Kidney capillary endothelial cell (primary cell): ENCODE data around the gene RAPGEF3.

Source experiments
- DNase-seq: peaks from one replicate; pipeline ENCODE4 v3.0.0-alpha.2; 2018; ENCODE audit warnings: low spot score

RAPGEF3 gene

DNA sequence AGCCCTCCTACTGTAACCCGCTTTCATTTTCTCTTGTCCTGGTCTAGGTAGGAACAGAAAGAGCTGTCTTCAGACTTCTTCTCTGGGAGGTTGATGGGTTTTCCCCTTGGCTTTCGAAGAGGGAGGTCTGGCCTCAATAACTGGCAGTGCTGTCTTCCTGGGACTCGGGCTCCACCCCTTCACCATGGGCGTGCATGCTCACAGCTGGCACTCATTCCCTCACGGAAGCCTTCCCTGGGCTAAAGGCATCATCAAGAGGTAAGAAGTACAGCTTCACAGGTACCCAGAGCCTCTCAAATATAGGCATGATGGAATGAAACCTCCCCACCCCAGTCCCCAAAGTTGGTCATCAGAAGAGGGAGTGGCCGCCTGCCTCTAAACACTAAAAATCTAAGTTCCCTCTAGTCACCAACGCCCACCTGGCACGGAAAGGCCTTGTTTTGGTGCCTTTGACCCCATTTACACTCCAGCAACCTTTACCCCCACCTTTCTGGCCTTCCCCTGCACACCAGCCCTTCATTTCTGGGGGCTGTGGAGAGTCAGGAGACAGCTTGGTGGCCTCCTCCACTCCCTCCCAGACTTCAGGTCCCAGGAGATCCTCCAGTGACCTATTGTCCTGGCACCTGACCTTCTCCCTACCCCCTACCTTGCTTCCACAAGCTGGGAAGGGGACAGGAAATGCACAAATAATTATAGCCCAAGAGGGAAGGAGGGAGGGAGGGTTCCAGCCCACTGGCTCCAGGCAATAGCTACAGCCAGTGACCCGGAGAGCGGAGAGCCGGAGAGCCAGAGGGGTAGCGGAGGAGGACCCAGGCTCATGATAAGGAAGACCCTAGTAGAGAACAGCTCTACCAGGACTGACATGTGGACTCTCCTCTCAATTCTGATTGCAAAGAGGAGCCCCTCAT is 2.8 kb downstream of the RAPGEF3 start:
- no peak for DNase-seq

DNA sequence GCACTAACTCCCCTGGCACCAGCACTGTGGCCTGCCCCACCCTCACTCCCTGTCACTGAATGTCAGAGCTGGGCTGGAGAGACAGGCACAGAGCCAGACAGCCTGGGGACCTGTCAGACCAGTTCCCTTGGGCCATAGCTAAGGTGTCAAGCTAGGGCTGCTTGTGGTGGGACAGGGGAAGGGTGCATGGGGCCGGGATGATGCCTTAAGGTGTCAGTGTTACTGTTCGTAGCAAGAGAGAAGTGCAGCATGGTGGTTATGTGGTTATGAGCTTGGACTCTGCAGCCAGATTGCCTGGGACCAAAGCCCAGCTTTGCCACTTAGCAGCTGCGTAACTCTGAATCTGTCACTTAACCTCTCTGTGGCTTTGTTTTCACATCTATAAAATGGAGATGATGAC is 3.8 kb downstream of the RAPGEF3 start:
- no peak for DNase-seq

DNA sequence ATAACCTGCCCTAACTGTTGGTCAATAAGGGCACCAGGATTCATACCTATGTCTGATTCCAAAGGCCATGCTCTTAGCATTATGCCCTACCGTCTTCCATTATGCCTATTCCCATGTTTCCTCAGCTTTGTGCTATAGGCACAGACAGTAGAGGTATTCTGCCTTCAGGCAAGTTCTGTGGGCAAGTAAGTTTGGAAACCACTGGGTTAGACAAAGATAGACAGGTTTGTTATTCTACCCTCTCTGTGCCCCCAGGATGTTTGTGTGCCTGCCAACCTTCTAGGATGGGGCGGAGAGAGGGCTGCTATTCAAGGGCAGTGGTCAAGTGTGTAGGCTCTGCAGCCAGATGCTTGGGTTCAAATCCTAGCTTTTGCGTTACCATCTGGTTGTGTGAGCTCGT is 4.6 kb downstream of the RAPGEF3 start:
- no peak for DNase-seq

DNA sequence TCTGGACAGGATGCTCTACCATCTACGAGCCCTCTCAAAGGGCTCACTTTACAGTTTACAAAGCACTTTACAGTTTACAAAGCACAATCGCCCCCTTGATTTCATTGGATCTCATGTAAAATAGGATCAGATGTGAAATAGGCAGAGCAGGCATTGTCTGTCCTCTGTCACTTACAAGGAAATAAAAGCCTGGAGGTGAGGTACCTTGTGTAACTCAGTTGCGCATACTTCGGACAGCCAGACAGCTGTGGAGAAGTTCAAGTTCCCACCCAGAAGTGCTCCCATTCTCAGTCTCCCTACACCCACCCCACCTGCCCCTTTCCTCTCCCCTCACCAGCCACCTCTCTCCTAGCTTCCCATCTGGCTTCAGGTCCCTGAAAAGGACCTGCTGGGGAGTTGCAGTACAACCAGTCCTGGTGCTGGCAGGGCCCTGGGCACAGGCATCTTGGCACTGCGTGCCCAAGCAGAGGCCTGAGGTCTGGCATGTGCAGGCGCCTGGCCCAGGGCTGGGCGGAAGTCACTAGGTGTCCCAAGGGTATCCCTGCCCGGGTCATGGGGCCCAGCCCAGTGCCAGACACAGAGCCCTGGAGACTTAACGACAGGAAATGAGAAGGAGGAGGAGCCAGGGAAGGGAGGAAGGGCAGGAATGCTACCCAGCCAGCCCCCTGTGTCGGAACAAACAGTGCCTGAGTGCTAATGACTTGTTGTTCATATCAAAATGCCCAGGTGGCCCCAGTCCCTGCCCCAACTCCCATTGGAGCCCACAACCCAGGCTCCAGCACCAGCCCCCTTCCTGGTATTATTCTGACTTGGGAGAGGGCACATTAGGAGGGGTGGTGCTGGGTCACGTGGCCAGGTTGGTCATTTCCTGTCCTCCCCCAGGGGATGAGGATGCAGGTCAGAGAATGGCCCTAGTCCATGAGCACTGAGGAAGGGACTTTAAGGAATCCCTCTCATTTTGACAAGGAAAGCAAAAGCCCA is 5.4 kb downstream of the RAPGEF3 start:
- DNase-seq, result peak; percentile 87

DNA sequence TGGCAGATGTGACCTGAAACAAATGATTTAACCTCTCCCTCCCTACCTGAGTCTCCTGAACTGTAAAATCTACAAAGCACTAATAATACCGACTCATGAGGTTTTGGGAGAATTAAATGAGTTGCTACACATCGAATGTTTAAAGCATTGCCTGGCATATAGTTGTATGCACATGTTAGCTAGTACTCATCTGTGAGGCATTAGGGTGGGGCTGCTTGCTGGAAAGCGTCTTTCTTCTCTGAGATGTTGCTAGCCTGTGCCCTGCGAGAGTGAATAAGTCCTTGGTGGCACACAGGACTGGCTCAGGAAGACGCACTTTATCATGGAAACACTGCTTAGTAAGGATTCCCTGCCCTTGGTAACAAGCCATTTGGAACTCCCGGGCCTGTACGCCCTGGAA is 6.1 kb downstream of the RAPGEF3 start:
- DNase-seq, result no peak

DNA sequence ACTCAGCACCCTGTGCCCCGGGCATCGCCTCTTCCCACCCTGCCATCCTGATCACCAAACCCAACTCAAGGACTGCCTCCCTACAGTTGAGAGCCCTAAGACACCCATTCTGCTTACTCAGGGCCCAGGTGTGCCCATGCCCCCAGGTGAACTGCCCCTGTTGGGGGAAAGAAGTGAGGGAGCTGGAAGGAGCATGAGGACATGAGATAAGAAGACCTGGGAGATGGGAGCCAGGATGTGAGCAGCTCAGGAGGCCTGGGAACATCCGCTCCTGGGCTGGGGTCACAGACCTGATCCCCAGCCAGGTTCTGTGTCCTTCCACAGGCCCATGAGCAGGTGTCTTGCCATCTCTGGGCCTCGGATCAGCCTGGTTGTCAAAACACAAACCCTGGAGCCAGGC is 6.6 kb downstream of the RAPGEF3 start:
- no peak for DNase-seq

DNA sequence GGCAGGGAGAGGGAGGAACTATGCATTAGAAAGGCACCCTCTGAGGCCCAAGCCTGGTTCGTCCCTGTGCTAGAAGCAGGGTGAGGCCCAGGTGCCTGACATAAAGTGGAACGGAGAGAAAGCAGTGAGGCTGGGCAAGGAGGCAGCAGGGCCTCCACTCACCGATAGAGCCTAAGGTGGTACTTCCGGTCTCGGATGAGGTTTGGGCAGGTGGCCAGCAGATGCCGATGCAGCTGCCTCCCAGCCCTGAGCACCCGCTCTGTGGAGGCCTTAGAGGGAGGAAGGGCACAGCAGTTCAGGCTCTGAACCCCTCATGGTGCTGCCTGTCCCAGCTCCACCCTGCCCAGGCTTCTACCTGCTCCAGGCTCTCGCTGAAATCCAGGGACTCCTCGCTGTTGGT is 7.1 kb downstream of the RAPGEF3 start:
- no peak for DNase-seq

DNA sequence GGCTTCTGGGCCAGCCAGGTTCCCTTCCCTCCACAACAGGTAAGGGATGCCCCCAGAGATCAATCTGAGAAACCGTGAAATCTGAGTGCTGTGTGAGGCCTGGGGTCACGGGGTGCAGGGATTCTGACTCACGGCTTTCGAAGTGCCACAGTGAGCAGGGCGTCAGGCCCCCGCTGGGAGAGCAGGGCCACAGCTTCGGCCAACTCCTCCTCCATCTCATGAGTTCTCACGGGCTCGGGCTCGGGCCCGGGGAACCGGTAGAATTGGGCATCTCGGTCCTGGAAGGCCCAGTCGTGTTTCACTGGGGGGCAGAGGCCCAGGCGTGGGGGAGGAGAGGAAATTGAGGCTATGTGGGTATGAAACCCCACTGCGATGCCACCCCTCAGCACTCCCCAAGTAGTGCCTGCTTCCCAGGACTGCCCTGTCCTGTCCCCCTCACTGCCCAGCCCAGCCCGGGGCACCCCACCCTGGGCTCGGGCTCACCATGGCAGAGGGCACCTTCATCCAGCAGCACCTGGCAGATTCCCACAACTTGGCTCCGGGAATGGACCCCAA is 7.7 kb downstream of the RAPGEF3 start:
- no peak for DNase-seq

DNA sequence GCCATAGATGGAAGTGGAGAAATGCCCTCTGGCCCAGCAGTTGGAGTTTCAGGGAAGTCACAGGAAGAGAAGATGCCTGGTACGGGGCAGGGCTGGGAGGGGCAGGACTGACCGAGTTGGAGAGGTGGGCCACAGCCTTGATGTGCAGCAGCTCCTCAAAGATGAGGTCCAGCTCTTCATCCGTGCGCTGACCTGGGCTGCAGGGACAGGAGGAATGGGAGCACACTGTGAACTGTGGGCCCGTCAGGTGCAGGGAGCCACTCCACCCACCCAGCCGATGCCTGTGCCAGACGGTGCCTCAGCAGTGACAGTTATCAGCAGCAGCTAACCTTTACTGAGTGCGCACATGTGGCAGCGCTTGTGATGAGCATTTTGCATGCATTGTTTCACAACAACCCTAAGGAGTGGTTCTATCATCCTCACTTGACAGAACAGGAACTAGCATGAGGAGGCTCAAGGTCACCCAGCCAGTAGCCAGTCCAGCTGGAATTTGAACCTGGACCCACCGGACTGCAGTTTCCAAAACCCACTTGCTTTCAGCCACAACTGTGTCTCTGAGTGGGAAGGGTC is 8.4 kb downstream of the RAPGEF3 start:
- DNase-seq, result no peak

DNA sequence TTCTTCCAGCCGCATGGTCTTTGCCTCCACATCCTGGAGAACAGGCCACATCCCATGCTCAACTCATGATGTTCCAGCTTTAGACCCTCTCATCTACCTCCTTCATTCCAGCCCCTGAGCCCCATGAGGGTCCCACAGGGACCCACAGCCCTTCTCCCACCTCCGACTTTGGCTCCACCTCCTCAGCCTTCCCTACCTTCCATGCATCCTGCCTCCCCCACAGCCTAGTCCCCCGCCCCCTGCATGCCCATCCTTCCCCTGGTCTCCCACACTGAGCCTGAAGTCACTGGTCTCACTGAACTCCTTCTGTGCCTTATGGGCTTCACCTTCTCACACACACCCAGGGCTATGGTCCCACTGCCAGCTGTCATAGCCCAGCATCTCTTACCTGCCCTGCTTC is 9.8 kb downstream of the RAPGEF3 start:
- no peak for DNase-seq

DNA sequence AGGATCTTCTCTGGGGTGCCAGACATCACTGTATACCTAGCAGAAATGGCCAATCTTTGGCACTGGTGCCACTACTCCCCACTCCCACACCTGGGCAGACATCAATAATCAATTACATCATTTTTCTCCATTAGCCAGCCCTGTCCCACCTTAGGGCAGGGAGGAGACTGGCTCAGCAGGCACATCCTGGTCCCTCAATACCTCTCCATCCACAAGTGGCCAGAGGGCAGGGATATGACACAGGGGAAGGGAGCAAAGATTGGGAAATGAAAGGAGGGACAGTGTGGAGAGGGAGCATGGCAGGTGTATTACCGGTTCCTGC is 10.2 kb downstream of the RAPGEF3 start:
- no peak for DNase-seq

DNA sequence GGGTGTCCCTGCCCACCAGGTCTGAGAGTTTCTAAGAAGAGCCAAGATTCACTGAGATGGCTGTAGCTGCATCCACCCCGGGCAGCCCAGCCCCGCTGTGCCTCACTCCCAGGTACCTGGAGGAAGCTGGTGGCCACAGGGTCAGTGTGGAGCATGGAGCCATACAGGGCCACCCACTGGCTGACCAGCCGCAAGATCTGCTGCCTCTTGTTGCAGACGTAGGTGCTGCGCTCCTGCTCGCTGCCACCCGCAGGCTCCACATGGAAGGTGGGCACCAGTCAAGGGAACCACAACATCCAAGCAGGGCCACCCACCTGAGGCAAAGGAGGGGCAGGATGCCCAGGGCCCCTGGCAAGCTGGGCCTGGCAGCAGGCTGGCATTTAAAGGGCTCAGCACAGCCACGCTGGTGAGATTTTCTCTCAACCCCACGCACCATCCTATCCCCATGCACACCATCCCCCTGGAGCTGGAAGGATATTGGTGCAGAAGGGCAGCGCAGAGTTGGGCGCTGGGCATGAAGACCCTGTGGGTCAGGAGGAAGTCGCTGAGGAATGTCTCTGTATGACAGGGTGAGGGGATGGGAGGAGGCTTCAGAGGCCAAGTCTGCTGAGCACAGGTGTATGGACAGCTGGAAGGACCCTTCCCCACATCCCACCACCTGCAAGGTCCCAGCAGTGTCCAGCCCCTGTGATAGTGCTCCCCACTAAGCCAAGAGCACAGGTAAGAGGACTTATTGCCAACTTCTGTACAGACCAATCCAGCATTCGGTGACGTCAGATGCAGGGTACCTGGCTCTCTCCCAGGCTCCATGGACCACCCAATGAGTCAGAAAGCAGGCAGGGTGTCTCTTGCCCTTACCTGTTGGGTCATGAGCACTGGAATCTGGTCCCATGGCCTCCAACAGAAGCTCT is 10.8 kb downstream of the RAPGEF3 start:
- no peak for DNase-seq

DNA sequence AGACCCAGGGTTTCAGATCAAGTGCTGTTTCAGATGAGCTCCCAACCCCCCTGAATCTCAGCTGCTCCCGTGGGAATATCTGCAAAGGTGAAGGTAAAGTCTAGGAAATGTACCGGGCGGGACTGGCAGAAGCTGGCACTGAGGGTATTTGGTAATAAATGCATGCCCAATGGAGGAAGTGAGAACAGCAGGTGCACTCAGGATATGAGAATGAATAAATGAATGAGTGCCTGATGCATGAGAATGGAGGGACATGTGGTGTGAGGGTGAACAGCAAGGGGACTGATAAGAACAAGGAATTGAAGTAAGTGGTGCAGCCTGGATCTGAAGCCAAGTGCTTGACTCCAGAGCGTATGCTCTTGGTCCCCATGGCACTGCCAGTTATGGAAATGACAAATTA is 11.6 kb downstream of the RAPGEF3 start:
- no peak for DNase-seq

DNA sequence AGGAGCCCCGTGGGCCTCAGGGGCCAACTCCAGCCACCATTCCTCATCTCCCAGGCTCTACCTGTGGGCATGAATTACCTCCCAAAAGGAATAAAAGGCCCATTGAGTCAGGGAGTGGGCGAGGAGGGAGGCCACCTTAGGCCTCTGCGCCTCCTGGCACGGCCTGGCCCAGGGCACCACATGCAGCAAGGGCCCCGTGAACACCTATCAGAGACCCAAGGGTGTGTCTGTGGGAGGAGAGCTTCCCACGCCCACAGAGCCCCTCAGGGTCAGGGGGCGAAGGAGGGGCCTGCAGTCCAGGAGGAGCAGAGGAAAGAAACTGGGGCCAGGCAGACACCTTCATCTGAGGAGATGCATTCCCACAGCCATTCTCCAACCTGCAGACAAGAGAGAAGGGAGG is 12.2 kb downstream of the RAPGEF3 start:
- no peak for DNase-seq

DNA sequence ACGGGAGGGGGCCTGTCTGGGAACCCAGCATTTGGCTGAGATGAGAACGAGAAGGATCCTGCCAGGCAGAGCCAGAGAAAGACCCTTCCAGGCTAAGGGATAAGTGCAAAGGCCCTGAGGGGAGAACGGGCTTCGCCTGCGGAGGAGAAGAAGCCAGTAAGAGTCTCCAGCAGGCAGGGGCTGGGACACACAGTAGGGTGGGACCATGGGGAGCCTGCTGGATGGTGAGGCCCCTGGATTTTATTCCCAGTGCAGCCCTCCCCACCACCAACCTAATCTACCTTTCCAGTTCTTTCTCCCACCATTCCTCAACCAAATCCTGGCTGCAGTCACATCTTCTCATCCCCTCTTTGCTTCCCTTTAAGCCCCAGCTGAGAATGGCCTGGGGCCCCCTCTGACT is 12.6 kb downstream of the RAPGEF3 start:
- DNase-seq, result no peak

DNA sequence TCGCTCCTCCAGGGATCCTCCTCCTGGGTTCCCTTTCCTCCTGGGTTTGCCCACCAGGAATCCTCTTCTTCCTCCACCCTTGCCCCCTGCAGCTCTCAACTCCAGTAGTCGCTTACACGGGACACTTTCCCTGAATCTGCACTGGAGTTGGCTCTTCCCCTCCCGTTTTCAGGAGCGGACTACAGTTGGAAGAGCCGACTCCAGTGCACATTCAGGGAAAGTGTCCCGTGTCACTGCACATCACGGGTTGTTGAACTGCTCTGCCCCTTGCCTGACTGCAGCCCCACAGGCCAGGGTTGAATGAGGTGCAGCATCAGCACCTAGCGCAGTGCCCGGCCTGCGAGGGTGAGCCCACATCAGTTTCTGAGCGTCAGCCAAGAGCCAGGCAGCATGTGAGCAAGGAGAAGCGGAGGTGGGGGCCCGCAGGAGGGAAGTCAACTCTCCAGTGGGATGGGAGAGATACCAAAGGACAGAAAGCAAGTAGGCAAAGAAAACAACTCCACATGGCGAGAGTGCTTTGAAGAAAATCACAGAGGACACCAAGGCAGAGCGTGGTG is 13.1 kb downstream of the RAPGEF3 start:
- DNase-seq, result no peak

DNA sequence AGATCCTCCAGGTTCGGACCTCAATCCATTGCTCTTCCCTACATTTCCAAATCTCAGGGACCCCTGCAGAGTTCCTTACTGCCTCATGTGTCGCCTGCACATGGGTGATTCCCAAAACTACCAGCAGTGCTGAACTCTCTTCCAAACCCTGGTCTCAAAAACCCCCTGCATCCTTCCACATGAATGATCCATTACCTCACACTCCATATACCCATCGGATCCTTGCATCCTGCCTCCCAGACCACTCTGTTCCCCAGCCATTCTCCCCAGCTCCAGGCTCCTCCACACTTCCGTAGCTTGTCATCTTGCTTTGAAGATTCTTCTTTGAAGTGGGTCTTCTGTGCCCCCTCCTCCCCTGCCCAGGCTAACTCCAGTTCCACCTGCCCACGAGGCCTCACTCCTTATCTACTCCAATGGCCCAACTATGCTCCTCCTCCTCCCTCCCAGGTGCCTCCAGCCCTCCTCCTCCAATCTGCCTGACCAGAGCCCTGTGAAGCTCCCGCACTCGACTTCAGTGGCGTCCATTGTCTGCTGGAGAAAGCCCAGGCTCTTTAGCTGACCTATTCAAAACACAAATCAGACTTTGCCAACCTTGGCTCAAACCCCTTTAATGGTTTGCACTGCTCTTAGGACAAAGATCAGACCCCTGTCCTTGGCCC is 13.8 kb downstream of the RAPGEF3 start:
- no peak for DNase-seq

DNA sequence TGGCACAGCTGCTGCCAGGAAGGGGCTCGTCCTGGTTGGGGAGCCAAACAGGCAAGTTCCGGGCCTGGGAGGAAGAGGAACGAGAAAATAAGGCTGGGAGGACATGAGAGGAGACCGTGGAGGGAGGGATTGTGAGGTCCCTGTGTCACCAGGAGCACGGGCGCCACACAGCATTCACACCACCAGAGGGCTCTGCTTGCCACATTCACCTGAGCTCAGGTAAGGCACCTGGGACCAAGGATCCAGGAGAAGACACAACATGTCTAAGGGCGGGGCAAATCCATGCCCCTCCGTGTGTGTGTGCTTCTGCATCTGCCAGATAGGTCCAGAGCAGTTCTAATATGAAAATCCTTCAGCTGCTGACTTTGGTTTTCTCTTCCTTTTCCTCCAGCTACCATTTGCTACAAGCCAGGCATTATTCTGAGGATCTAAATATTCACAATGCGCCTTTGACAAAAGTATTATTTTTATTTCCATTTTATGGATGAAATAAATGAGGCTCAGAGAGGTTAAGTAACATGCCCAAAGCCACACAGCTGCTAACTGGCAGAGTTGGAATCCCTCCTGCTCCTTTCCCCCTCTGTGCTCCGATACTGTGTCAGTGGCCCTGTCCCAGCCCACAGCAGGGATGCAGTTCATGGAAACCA is 14.6 kb downstream of the RAPGEF3 start:
- DNase-seq, result no peak

DNA sequence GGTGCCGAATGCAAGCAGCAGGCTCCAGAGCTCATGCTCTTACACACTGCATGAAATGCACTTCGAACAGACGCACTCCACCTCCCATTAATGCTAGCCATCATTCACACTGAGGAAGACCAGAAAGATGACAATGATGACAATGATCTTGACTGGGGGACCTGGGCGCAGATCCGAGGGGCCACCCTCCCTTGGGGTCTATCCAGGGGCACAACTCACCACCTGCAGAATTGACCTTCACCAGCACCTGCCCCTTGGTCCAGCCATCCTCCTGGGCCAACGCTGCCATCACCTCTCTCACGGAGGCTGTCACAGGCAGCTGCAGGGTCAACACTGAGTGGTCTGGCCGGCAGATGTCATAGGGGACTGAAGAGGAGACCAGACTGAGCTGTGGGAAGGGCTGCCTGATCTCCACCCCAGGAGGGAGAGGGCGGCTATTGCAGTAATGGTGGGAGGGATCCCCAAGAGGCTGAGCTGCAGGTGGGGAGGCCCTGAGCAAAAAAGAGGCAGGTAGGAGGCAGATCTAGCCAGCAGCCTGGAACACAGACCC is 15.3 kb downstream of the RAPGEF3 start:
- DNase-seq, result no peak
